HG02981 (cell line): ENCODE data around the gene SH3GLB1.

Experiments used
- ATAC-seq: cut with Tn5 transposase; IDR thresholded peaks from one replicate; pipeline ENCODE4 v1.9.1; 2021; ENCODE audit warnings: mild to moderate bottlenecking, moderate library complexity; ENCODE audit not compliant: unreplicated experiment

Gene SH3GLB1

DNA sequence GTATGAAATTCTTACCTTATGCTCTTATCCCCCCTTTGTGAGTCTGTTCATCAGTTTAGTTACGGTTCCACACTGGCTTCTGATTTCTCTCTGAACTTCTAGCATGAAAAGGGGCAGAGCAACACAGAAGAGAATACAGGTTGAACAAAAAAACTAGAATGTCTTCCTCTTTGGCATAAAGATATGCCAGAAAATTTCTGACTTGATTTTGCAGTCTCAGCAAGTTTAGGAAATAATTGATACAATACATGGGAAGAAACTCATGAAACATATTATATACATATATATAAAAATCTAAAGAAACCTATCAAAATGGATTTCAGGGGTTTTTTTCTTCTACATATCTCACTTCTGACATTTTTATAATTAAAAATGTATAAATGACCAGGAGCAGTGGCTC is 27.0 kb downstream of the SH3GLB1 start:
- no peak for ATAC-seq

DNA sequence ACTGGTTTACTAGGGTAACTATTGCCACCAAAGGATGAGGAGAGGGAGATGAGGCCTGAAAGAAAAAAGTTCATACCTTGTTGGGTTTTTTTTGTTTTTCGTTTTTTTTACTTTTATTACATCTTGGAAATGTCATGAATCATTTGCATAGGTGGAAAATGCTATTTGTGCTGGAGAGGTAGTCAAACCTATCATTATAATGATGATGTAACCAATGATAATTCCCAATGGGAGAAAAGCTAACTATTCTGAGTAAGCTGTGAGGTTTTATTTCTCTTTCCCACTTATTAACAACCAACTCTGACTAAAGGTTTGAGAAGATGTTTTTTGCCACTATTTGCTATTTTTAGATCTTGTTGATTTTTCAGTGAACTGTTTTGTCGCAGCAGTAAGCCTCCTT is 29.0 kb downstream of the SH3GLB1 start:
- no peak for ATAC-seq

DNA sequence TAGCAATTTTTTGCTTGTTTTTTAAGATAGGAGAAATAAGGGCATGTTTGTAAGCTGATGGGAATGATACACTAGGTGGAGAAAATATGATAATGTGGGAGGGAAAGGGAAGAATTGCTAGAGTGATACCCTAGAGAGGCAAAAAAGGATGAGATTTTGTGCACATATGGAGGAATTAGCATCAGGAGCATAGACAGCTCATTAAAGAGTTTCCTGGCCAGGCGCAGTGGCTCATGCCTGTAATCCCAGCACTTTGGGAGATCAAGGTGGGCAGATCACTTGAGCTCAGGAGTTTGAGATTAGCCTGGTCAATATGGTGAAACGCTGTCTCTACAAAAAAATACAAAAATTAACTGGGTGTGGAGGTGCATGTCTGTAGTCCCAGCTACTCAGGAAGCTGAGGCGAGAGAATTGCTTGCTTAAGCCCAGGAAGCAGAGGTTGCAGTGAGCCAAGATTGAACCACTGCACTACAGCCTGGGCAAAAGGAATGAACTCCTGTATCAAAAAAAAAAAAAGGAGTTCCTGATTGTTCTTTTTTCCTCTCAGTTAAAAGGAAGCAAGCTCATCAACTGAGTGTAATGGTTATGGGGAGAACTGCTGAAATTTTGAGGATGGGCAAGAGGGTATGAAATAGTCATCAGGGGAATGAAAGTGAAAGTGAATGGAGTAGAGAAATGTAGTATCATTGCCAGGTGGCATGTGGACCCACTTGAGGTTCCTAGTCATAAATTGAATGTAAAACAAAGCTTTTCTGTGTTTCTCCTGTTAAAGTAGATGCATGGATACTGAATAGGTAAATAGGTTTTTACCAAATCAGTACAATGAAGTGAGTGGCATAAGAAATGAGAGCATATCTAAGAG is 35.5 kb downstream of the SH3GLB1 start:
- ATAC-seq: peak; percentile 77

DNA sequence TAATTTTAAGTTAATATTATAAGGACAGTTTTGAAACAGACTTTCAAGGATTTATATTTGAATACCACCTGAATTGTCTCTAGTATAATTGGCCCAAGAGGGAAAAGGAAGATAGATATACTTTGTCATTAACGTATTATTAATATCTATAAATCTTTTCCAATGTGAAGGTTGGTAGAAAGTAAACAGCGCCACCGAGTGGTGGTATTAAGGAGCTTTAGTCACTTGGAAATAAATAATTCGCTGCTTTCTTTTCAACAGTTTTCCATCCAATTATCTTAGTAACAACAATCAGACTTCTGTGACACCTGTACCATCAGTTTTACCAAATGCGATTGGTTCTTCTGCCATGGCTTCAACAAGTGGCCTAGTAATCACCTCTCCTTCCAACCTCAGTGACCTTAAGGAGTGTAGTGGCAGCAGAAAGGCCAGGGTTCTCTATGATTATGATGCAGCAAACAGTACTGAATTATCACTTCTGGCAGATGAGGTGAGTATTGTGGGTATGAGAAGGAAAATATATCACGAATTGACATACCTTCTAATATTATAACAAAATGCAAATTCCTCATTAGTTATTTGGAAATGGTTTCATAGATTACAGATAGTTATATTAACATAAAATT is 37.7 kb downstream of the SH3GLB1 start:
- no peak for ATAC-seq

DNA sequence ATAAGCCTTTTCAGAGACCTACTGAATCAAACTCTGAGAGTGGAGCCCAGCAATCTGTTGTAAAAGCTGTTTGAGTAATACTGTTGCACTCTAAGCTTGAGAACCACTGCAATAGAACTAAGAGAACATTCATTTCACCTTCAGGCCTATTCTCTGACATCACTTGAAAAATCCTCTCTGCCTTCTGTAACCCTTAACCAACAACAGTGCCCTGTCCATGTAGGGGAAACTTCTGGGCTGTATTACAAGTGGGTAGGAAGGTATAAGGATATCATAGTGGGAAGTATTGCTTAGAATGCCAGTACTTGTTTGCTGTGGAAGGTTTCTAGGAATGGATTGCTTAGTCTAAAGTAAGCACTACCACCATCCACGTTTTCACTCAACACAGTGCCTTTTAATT is 42.9 kb downstream of the SH3GLB1 start:
- ATAC-seq: no peak

DNA sequence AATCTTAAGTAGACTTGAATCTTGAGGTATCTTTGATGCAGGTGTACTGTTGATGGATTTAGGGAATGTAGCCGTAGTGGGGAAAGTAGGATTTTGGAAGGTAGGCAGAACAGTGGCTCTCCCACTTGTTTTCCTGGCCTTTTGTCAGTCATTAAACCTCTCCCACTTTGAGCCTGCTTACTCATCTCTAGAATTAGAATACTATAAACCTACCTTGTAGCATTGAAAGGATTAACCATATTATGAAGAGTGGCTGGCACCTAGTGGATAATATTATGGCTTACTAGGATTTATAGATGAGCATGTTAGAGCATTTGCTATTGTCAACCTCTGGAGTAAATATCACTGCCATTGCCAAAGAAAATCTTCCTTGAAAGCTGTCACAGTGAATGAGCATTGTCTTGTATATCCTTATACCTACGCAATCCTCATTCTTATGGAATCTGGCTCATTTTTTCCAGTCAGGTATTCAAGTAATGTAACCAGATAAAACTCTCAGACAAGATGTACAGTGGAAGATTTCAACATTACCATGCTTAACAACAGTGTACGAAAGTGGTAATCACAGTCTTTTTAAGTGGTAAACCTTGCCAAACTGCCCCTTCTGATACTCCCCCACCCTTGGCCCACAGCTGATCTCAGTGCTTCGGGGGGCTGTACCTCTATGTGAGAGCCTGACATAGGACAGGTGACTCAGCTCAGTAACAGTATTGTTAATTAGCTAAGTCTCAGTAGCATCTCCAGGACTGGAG is 44.4 kb downstream of the SH3GLB1 start:
- ATAC-seq: no peak

DNA sequence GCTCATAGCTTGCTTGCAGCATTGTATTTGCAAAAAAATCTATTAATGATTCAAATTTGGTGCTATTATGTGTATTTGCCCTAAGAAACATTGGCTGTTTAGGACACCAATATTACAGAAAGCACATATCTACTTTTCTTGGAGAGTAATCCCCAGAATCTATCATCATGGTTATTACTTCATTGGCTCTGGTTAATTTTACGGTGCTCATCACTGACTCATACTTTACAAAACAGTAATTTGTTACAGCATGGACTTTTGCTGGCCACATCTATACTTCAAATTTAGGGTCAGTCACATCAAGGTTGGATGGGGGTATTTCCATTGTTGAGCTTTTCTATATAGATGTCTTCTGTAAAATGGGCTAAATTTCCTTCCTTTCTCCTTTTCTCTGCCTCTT is 45.7 kb downstream of the SH3GLB1 start:
- ATAC-seq: no peak

DNA sequence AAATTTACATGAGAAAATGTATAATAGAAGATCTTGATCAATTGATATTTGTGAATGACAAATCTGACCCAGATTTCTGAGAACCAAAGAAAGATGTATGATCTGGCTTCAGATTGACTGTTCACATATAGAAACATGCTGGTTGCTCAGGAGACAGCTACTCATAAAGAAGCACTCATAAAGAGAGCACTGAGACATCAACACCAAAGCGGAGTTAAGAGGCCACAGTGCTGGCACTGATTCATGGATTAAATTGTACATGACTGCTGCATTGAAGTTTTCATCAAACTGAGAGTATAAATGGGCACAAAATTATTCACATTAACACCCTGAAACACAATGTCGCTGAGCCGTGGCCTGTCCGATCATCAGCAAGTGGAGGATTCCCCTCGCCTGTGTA is 46.2 kb downstream of the SH3GLB1 start:
- no peak for ATAC-seq

DNA sequence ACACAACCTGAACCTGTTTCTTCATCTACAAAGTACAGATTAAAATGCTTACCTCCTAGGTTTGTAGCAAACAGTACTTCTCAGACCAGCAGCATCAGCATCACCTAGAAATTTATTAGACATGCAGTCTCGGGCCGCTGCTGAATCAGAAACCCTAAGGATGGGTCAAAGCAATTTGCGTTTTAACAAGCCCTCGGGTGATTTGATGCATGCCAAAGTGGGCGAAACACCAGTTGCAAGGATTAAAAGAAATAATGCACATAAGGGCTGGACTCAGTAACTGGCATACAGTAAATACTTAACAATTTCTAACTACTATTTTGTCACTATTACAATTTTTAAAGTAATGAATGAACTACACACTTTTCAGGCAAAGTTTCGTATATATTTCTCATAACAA is 47.5 kb downstream of the SH3GLB1 start:
- no peak for ATAC-seq

DNA sequence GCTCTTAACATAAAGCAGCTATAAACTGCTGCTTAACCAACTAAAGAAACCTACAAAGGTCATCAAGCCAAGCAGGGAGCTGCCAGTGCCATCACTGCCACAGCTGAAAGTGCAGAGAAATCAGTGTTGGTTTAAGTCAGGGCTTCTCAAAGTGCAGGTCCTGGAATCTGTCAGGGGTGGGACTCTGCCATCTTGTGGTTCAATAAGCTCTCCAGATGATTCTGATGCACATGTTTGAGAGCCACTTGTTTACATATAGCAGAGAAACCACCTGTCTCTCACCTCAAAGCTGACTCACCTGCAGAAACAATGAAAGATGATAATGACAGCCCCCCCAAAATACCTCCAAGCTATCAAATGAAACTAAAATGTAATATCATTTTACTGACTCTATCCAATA is 49.3 kb downstream of the SH3GLB1 start:
- no peak for ATAC-seq

DNA sequence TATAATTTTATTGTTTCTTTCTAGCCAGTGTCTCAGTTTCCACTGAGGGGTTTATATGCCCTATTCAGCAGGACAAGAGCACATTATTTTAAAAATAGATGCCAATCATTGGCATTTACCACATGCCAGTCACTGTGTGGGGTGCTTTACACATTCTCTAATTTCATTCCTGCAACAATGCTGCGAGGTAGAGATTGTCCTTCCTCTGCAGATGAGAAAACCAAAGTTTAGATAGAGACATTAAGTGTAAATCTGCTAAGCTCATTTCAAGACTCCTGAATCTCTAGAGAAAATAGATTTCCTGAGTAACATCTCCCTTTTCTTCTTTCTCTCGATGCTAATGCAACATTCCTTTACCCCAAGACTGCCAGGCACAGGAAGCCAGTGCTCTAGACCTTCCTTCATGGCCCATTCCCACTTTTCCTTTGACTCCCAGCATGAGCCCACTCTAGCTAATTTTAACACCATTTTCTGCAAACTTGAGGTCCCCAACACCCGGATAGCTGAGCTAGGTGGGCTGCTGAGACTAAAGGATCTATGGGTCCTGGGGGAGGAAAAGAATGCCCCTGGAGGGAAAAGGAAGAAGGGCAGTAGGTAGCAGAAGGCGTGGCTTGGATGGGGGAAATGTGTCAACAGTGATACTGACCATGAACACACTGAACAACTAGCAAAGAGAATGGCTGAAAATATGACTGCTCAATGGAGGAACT is 50.0 kb downstream of the SH3GLB1 start:
- ATAC-seq: no peak

DNA sequence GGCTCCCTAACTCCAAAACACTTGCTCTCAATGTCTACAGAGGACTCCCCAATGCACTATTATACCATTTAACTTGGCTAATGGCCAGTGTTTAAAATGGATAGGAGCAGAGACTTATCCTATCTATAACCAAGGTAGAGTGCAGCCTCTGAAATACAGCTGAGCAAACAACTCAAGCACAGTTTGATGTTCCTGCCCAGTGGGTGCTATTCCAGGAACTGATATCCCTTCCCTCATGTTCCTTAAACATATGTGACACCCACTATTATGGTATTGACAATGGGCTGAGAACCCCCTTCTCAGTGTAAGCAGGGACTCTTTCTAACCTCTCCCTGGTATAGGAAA is 51.7 kb downstream of the SH3GLB1 start:
- ATAC-seq: no peak

DNA sequence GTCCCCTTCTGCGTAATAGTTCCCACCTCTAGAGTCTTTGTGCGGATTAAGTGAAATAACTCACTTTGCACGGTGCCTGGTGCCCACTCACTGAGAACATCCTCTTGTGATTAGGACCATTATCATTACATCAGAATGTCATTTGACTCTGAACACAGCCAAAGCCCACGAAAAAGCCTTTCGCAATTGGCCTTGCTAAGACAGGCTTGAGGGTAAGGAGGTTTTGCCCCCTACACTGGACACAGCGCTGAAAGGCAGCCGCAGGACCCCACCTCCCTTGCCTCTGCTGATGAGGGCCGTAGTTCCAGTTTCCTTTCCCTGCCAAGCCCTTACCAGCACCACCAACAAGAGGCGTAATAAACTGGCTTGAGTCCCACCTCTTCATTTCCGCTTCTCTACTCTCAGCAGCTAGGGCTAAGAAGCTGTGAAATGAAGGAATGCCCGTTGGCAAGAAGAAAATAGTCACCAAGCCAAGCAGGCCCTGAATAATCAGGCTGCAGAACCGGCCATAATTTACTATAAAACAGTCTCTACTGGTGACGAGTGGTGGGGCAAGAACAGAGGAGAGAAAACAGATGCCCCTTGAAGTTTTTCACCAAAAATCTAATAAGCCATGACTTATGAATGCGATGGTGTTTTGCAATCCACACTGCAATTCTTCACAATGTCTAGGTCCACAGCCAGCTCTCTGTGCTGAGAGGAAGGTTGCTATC is 53.1 kb downstream of the SH3GLB1 start:
- no peak for ATAC-seq

DNA sequence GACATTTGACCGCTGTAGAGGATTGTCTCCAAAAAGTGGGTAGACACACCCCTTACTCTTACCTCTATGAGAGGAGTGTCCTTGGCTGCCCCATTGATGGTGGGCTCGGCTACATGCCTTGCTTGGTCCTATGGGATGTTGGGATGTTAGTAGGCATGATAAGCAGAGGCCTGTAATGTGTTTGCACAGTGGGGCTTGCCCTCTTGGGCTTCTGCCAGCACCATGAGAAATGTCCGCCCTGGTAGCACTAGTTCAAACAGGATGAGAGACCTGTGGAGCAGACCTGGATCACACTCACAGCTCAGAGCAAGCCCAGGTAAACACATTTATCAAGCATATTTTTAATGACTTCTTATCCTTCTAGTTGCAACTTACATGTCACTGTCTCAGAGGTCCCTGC is 54.2 kb downstream of the SH3GLB1 start:
- no peak for ATAC-seq

DNA sequence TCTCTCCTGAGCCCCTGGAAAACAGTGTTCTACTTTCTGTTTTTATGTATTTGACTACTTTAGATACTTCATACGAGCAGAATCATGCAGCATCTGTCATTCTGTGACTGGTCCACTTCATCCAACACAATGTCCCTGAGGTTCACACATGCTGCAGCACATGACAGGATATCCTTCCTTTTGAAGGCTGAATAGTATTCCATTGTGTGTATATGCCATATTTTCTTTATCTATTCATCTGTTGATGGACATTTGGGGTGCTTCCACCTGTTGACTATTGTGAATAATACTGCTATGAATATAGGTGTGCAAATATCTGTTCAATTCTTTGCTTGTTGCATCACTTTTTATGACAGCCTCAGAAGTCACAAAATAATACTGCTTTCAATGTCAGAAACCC is 55.8 kb downstream of the SH3GLB1 start:
- ATAC-seq: no peak

DNA sequence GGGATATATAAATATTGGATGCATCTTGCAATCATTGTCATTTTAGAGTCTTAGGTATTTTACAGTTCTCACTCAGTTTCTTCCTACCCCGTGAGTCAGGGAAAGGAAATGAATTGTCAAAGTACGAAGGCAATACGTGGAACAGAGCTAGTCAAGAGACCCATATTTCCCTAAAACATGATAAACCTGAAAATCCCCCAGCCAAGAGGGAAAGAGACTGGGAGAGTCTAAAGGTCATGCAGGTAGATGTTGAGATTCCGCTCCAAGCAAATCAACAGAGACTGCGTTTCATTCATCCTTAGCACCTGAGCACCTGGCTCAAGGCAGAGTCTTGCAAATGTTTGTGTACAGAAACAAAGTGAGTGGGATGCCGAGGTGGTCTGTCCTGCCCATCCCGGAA is 58.0 kb downstream of the SH3GLB1 start:
- ATAC-seq: no peak

DNA sequence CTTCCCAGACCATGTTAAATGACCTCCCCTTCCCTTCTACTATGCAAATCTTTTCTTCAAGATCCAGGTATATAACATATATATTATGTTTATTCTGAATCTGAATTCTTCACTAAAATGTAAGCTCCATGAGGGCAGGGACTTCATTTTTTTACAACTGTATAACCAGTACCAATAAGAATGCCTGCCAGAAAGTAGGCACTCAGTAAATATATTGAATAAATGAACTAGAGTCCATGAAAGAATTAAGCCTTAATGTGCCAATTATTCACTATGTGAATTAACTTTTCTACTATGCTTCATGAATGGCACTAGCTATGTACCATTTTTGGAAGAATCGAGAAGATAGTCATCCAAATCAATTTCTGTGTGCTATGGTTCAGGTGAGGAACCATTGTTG is 60.1 kb downstream of the SH3GLB1 start:
- no peak for ATAC-seq

DNA sequence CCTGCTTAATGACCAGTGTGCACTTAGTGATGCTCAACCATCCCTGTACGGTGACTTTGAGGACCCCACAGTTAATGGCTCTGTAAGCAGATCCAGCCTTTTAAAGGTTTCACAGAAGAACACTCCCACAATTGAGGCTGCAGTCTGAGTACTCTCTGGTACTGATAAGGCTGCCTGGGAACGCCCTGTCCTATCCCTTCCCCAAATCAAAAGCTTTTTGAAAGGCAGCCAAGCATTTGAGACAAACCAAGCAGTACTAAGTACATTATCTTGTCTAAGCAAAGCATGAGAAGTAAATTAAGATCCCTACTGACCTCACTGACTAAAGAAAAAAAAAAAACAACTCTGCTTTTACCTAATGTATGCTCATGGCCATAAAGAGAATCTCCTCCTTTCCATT is 60.7 kb downstream of the SH3GLB1 start:
- ATAC-seq: no peak

DNA sequence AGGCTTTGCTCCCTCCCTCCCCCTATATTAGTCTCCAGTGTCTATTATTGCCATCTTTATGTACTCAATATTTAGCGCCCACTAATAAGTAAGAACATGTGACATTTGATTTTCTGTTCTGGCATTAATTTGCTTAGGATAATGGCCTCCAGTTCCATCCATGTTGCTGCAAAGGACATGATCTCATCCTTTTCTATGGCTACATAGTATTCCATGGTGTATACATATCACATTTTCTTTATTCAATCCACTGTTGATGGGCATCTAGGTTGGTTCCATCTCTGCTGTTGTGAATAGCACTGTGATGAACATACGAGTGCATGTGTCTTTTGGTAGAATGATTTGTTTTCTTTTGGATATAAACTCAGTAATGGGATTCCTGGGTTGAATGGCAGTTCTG is 61.3 kb downstream of the SH3GLB1 start:
- no peak for ATAC-seq

DNA sequence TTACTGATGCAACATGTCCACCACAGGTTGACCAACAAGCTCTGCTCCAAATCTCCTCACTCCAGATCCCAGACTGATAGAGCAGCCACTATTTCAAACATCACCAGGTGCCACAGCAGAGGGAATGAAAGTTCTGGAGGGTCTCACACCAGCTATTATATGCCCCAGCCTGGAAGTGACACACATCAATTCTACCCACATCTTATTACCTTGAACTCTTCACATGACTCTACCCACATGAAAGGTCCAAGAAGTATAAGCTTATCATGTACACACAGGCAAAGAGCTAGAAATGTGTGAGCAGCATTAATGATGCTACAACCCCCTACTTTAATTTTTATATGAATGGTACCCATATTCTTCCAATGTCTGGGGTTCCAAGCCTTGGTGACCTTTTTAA is 64.2 kb downstream of the SH3GLB1 start:
- ATAC-seq: no peak

DNA sequence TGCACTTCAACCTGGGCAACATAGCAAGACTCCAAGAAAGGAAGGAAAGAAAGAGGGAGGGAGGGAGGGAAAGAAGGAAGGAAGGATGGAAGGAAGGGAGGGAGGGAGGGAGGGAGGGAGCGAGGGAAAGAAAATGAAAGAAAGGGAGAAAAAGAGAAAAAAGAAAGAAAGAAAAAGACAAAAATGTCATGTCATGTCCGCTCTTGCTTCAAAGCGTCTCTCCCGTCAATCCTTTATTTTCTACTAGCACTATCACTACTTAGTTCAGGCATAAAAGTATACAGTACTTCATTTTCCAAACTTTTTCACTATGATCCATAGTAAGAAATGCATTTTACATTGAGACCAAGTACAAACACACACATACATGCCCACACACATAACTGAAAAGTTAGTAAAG is 64.7 kb downstream of the SH3GLB1 start:
- ATAC-seq: no peak
